Osteocyte (in vitro differentiated cells): ENCODE measurements around the gene ZNF714. TPM values are rescaled to one million over a fixed set of nuclear protein-coding genes. Genes with fewer than 3 reads are reported as not detected.

Experiments used
- DNase-seq: peaks from one replicate; pipeline ENCODE4 v3.0.0; 2021; ENCODE audit warnings: mixed read lengths; ENCODE audit not compliant: unreplicated experiment; ENCODE audit errors: extremely low spot score
- H3K27ac Mint-ChIP-seq: one replicate; pipeline ENCODE4 v1.8.0; 2021; ENCODE audit warnings: mild to moderate bottlenecking, mixed read lengths; ENCODE audit not compliant: unreplicated experiment
- H3K27me3 Mint-ChIP-seq: one replicate; pipeline ENCODE4 v1.8.0; 2021; ENCODE audit warnings: mixed read lengths; ENCODE audit not compliant: unreplicated experiment
- H3K36me3 Mint-ChIP-seq: one replicate; pipeline ENCODE4 v1.8.0; 2021; ENCODE audit warnings: mixed read lengths; ENCODE audit not compliant: unreplicated experiment
- H3K4me1 Mint-ChIP-seq: one replicate; pipeline ENCODE4 v1.8.0; 2021; ENCODE audit warnings: mixed read lengths; ENCODE audit not compliant: unreplicated experiment
- H3K4me3 Mint-ChIP-seq: one replicate; pipeline ENCODE4 v1.8.0; 2021; ENCODE audit warnings: mild to moderate bottlenecking, moderate library complexity, mixed read lengths; ENCODE audit not compliant: unreplicated experiment
- H3K9me3 Mint-ChIP-seq: one replicate; pipeline ENCODE4 v1.8.0; 2021; ENCODE audit warnings: mixed read lengths; ENCODE audit not compliant: unreplicated experiment
- CTCF ChIP-seq: fragments of 200-600 bp; sonication (generic); IDR thresholded peaks from 2 replicates; pipeline ENCODE4 v1.5.0; 2021; ENCODE audit warnings: antibody characterized with exemption, mild to moderate bottlenecking, moderate library complexity
- total RNA-seq: library from RNA; stranded (reverse); gene quantifications from 2 replicates; pipeline ENCODE4 v1.2.1, GENCODE V29; 2021

ZNF714 gene
- total RNA-seq, 1 donor from 2014 or later: 7.5 TPM

- DNase-seq: no peak
- no peak overlapping the region for H3K4me3 Mint-ChIP-seq
- no peak overlapping the region for H3K27ac Mint-ChIP-seq
- H3K4me1 Mint-ChIP-seq: no peaks in the 10 kb centered on the region
- peaks cover 42% of the 10 kb centered on the region for H3K36me3 Mint-ChIP-seq
- TF ChIP-seq CTCF: no peak
- H3K9me3 Mint-ChIP-seq: no peaks in the 10 kb centered on the region
- no peaks in the 10 kb centered on the region for H3K27me3 Mint-ChIP-seq
These were observed 82.5 kb downstream of the ZNF714 start for GRCh38 chr19:21164541-21164940.

- Mint-ChIP-seq H3K4me1 (no peaks in the 10 kb centered on the region), H3K9me3 (no peaks in the 10 kb centered on the region), H3K4me3 (no peak overlapping the region), H3K27me3 (no peaks in the 10 kb centered on the region), H3K27ac (no peak overlapping the region), H3K36me3 (peaks cover 40% of the 10 kb centered on the region)
- no peak for DNase-seq
- TF ChIP-seq CTCF: no peak
These were observed 84.4 kb downstream of the ZNF714 start for GRCh38 chr19:21166436-21166835.

Other genes with a start within 250 kb of the ZNF714 start
- 4.8 and 6.2 TPM in 2 replicates for gene ZNF85, start 159.0 kb upstream of the ZNF714 start, total RNA-seq
- 13.3 and 14.9 TPM in 2 replicates for gene ZNF430, start 61.5 kb upstream of the ZNF714 start, total RNA-seq
- 9.8 and 11.3 TPM in 2 replicates for gene ZNF431, start 59.8 kb downstream of the ZNF714 start, total RNA-seq
- 12.3 and 12.8 TPM in 2 replicates for gene ZNF708, start 247.2 kb downstream of the ZNF714 start, total RNA-seq